ENCODE measurements around the gene LRWD1.
A peak's percentile ranks its signal among the peaks of the same experiment; 100 is the strongest.
"Not testable (repeated sequence)": the region's sequence is repeated elsewhere in the genome, so short reads cannot be mapped to it uniquely, and the experiment has no call there.

The LRWD1 gene

GRCh38 chr7:102481962-102482361 lies 17.2 kb downstream of the LRWD1 start:
- H3K9me3 ChIP-seq; H3K4me3 ChIP-seq; DNase-seq (ENCODE audit: low spot score in 2 of 2); H3K4me1 ChIP-seq; H3K36me3 ChIP-seq (replicated peaks); H3K27me3 ChIP-seq (ENCODE audit: low read depth); in situ Hi-C loops (cut with MboI; ENCODE audit: low sequenced_read_pairs): not testable (repeated sequence)

- H3K9me3 ChIP-seq; H3K4me3 ChIP-seq; H3K36me3 ChIP-seq (replicated peaks); H3K4me1 ChIP-seq; in situ Hi-C loops (cut with MboI; ENCODE audit: low sequenced_read_pairs); H3K27me3 ChIP-seq (ENCODE audit: low read depth); DNase-seq (ENCODE audit: low spot score in 2 of 2): not testable (repeated sequence)
These were observed 19.5 kb downstream of the LRWD1 start for GRCh38 chr7:102484317-102484716.

GRCh38 chr7:102490529-102491075 lies 25.8 kb downstream of the LRWD1 start:
- H3K27me3 ChIP-seq (ENCODE audit: low read depth); H3K36me3 ChIP-seq (replicated peaks); H3K9me3 ChIP-seq; in situ Hi-C loops (cut with MboI; ENCODE audit: low sequenced_read_pairs); H3K4me3 ChIP-seq; H3K4me1 ChIP-seq: not testable (repeated sequence)
- peak in 1 of 2 experiments; percentile 92 for DNase-seq (ENCODE audit: low spot score in 2 of 2)

- H3K9me3 ChIP-seq; H3K4me1 ChIP-seq; H3K36me3 ChIP-seq (replicated peaks); H3K4me3 ChIP-seq; DNase-seq (ENCODE audit: low spot score in 2 of 2); H3K27me3 ChIP-seq (ENCODE audit: low read depth); in situ Hi-C loops (cut with MboI; ENCODE audit: low sequenced_read_pairs): not testable (repeated sequence)
These were observed 28.6 kb downstream of the LRWD1 start for GRCh38 chr7:102493220-102493935.

- H3K4me1 ChIP-seq; H3K9me3 ChIP-seq; in situ Hi-C loops (cut with MboI; ENCODE audit: low sequenced_read_pairs); H3K36me3 ChIP-seq (replicated peaks); H3K27me3 ChIP-seq (ENCODE audit: low read depth); H3K4me3 ChIP-seq; DNase-seq (ENCODE audit: low spot score in 2 of 2): not testable (repeated sequence)
These were observed 29.2 kb downstream of the LRWD1 start for GRCh38 chr7:102494026-102494425.

GRCh38 chr7:102494473-102495149 lies 29.8 kb downstream of the LRWD1 start:
- H3K4me3 ChIP-seq; DNase-seq (ENCODE audit: low spot score in 2 of 2); H3K27me3 ChIP-seq (ENCODE audit: low read depth); H3K4me1 ChIP-seq; H3K9me3 ChIP-seq; H3K36me3 ChIP-seq (replicated peaks); in situ Hi-C loops (cut with MboI; ENCODE audit: low sequenced_read_pairs): not testable (repeated sequence)

GRCh38 chr7:102496861-102497260 lies 32.1 kb downstream of the LRWD1 start:
- H3K4me1 ChIP-seq; H3K36me3 ChIP-seq (replicated peaks); H3K9me3 ChIP-seq; H3K27me3 ChIP-seq (ENCODE audit: low read depth); DNase-seq (ENCODE audit: low spot score in 2 of 2); in situ Hi-C loops (cut with MboI; ENCODE audit: low sequenced_read_pairs); H3K4me3 ChIP-seq: not testable (repeated sequence)

GRCh38 chr7:102497308-102497707 lies 32.5 kb downstream of the LRWD1 start:
- in situ Hi-C loops (cut with MboI; ENCODE audit: low sequenced_read_pairs); H3K36me3 ChIP-seq (replicated peaks); H3K9me3 ChIP-seq; DNase-seq (ENCODE audit: low spot score in 2 of 2); H3K4me1 ChIP-seq; H3K4me3 ChIP-seq; H3K27me3 ChIP-seq (ENCODE audit: low read depth): not testable (repeated sequence)

GRCh38 chr7:102498321-102498720 lies 33.5 kb downstream of the LRWD1 start:
- in situ Hi-C loops (cut with MboI; ENCODE audit: low sequenced_read_pairs); H3K27me3 ChIP-seq (ENCODE audit: low read depth); H3K36me3 ChIP-seq (replicated peaks); H3K4me1 ChIP-seq; DNase-seq (ENCODE audit: low spot score in 2 of 2); H3K9me3 ChIP-seq; H3K4me3 ChIP-seq: not testable (repeated sequence)

GRCh38 chr7:102503141-102503540 lies 38.4 kb downstream of the LRWD1 start:
- H3K27me3 ChIP-seq (ENCODE audit: low read depth); DNase-seq (ENCODE audit: low spot score in 2 of 2); H3K9me3 ChIP-seq; in situ Hi-C loops (cut with MboI; ENCODE audit: low sequenced_read_pairs); H3K36me3 ChIP-seq (replicated peaks); H3K4me3 ChIP-seq; H3K4me1 ChIP-seq: not testable (repeated sequence)

GRCh38 chr7:102505298-102506185 lies 40.8 kb downstream of the LRWD1 start:
- H3K4me3 ChIP-seq; DNase-seq (ENCODE audit: low spot score in 2 of 2); H3K4me1 ChIP-seq; H3K36me3 ChIP-seq (replicated peaks); H3K27me3 ChIP-seq (ENCODE audit: low read depth); in situ Hi-C loops (cut with MboI; ENCODE audit: low sequenced_read_pairs); H3K9me3 ChIP-seq: not testable (repeated sequence)

GRCh38 chr7:102507410-102508088 lies 42.8 kb downstream of the LRWD1 start:
- H3K36me3 ChIP-seq (replicated peaks); H3K4me3 ChIP-seq; H3K9me3 ChIP-seq; in situ Hi-C loops (cut with MboI; ENCODE audit: low sequenced_read_pairs); H3K27me3 ChIP-seq (ENCODE audit: low read depth); DNase-seq (ENCODE audit: low spot score in 2 of 2); H3K4me1 ChIP-seq: not testable (repeated sequence)

- H3K36me3 ChIP-seq (replicated peaks); H3K4me3 ChIP-seq; H3K9me3 ChIP-seq; H3K27me3 ChIP-seq (ENCODE audit: low read depth); DNase-seq (ENCODE audit: low spot score in 2 of 2); H3K4me1 ChIP-seq; in situ Hi-C loops (cut with MboI; ENCODE audit: low sequenced_read_pairs): not testable (repeated sequence)
These were observed 45.8 kb downstream of the LRWD1 start for GRCh38 chr7:102510575-102510974.

All from HAP-1 (cell line).